ENCODE data around the gene CDK14. TPM values are rescaled to one million over a fixed set of nuclear protein-coding genes. Genes with fewer than 3 reads are reported as not detected.

The CDK14 gene
- total and polyA plus RNA-seq, 10 of the 15 experiments (the other 5 are each of a cell fraction or from before 2014, with no cell fraction given), result 6.5 to 61.3 (median 24.2) TPM

GRCh38 chr7:90678986-90679385 lies 82.9 kb downstream of the CDK14 start (continued):
- TF ChIP-seq MTA3 (IDR thresholded peaks at IDR 0.05; ENCODE audit: borderline replicate concordance, low read length), result no peak

GRCh38 chr7:90680484-90680883 lies 84.4 kb downstream of the CDK14 start:
- BruUV-seq (replicated peaks), result no TSS peak
- Histone ChIP-seq H3K27me3 (replicated peaks in 1 of 2; ENCODE audit: control insufficient read depth in 2 of 2, insufficient read depth in 2 of 2, low read length in 1 of 2) (no peaks in the 10 kb centered on the region), H3K79me2 (ENCODE audit: control insufficient read depth, insufficient read depth, low read length) (no peaks in the 10 kb centered on the region), H3K4me3 (no peak overlapping the region), H3K4me1 (ENCODE audit: control insufficient read depth, insufficient read depth, low read length) (no peaks in the 10 kb centered on the region), H3K36me3 (ENCODE audit: control insufficient read depth in 2 of 2, insufficient read depth in 2 of 2, low read length in 1 of 2) (no peaks in the 10 kb centered on the region), H2AFZ (ENCODE audit: control insufficient read depth, low read depth, low read length) (no peak overlapping the region), H3K27ac (ENCODE audit: control insufficient read depth, insufficient read depth) (no peak overlapping the region), H3K9me3 (replicated peaks; ENCODE audit: control insufficient read depth, insufficient read depth, low read length) (no peaks in the 10 kb centered on the region), H4K20me1 (ENCODE audit: control insufficient read depth, insufficient read depth) (no peaks in the 10 kb centered on the region), H3K4me2 (ENCODE audit: control insufficient read depth, insufficient read depth) (no peak overlapping the region), H3K9ac (ENCODE audit: control insufficient read depth, insufficient read depth, low read length) (no peak overlapping the region)
- CTCF ChIA-PET, result interaction anchor here (0.7 to 2.5 kb wide), 3 partner anchors 10 to 56 kb away, joined by 3 to 6 read pairs (median 4); no protein-coding TSS in a partner anchor
- DNase-seq (ENCODE audit: low read depth, low spot score), result no peak
- intact Hi-C loops (cut with micrococcal nuclease; ENCODE audit: unreplicated experiment) (no loop called here), in situ Hi-C loops (cut with MboI) (loop anchor here (25.0 kb wide), 1 partner anchor 582 kb away; the partner anchor contains the start of gene FZD1)
- TF ChIP-seq NKRF (conservative IDR thresholded peaks at IDR 0.05), result no peak
- TF ChIP-seq MYC (IDR thresholded peaks at IDR 0.05; ENCODE audit: insufficient read depth, insufficient read length, insufficient replicate concordance, low read length, severe bottlenecking), result no peak
- TF ChIP-seq STAT3 (IDR thresholded peaks at IDR 0.05; ENCODE audit: low read depth, low read length), result no peak
- no peak for TF ChIP-seq SIX5 (IDR thresholded peaks at IDR 0.05; ENCODE audit: low read depth, low read length, severe bottlenecking)
- TF ChIP-seq PAX8 (IDR thresholded peaks at IDR 0.05), result no peak
- no peak for TF ChIP-seq RELB (IDR thresholded peaks at IDR 0.05; ENCODE audit: low read depth)
- TF ChIP-seq ATF7 (IDR thresholded peaks at IDR 0.05; ENCODE audit: low read depth), result no peak
- TF ChIP-seq SP1 (IDR thresholded peaks at IDR 0.05; ENCODE audit: low read depth, low read length), result no peak
- no peak for TF ChIP-seq SREBF1 (IDR thresholded peaks at IDR 0.05; ENCODE audit: low read length)
- no peak for TF ChIP-seq JUND (IDR thresholded peaks at IDR 0.05; ENCODE audit: low read depth, low read length)
- TF ChIP-seq ZZZ3 (IDR thresholded peaks at IDR 0.05; ENCODE audit: control insufficient read depth, insufficient read length, low read depth), result no peak
- TF ChIP-seq PBX3 (IDR thresholded peaks at IDR 0.05; ENCODE audit: insufficient replicate concordance, low read depth, low read length), result no peak
- no peak for ATAC-seq
- POLR2A ChIA-PET, result no interaction called here
- SMC1A ChIA-PET (ENCODE audit: uncharacterized antibody, unreplicated experiment), result interaction anchor here (0.7 to 1.6 kb wide), 2 partner anchors 9 to 28 kb away, joined by 3 to 4 read pairs; no protein-coding TSS in a partner anchor
- WGBS (ENCODE audit: insufficient coverage, insufficient replicate concordance, low lambda C conversion rate, missing lambda C conversion rate), result 96% methylated on average over 4 of the region's 4 CpGs
- RAD21 ChIA-PET (ENCODE audit: unreplicated experiment), result no interaction called here
- FAIRE-seq, result no peak

All from GM12878 (cell line).